Parathyroid adenoma (tissue), 2 donors: Measurements from ENCODE around the gene KLHDC4.

ENCODE experiments used
- H2AFZ ChIP-seq: fragments of 300-600 bp; sonication (generic); one replicate; pipeline ENCODE4 v1.7.0; 2017; ENCODE audit warnings: antibody characterized with exemption, mild to moderate bottlenecking
- H3K27ac ChIP-seq: fragments of 300-600 bp; sonication (generic); one replicate; pipeline ENCODE4 v1.7.0; 2017
- H3K27me3 ChIP-seq: fragments of 300-600 bp; sonication (generic); one replicate; pipeline ENCODE4 v1.7.0; 2017; ENCODE audit warnings: low read length; ENCODE audit not compliant: control insufficient read depth, insufficient read depth
- H3K36me3 ChIP-seq: fragments of 300-600 bp; sonication (generic); one replicate; pipeline ENCODE4 v1.7.0; 2017; ENCODE audit warnings: low read length; ENCODE audit not compliant: control insufficient read depth, insufficient read depth
- H3K4me1 ChIP-seq: fragments of 300-600 bp; sonication (generic); one replicate; pipeline ENCODE4 v1.7.0; 2017; ENCODE audit warnings: control low read depth
- H3K4me2 ChIP-seq: fragments of 300-600 bp; sonication (generic); one replicate; pipeline ENCODE4 v1.7.0; 2017; ENCODE audit warnings: low read length
- H3K4me3 ChIP-seq: fragments of 300-600 bp; sonication (generic); one replicate; pipeline ENCODE4 v1.7.0; 2017; ENCODE audit warnings: low read depth, low read length
- H3K79me2 ChIP-seq: fragments of 300-600 bp; sonication (generic); one replicate; pipeline ENCODE4 v1.7.0; 2017; ENCODE audit warnings: control low read depth
- H3K9ac ChIP-seq: fragments of 300-600 bp; sonication (generic); one replicate; pipeline ENCODE4 v1.7.0; 2017; ENCODE audit warnings: mild to moderate bottlenecking
- H3K9me3 ChIP-seq: fragments of 300-600 bp; sonication (generic); one replicate; pipeline ENCODE4 v1.7.0; 2017; ENCODE audit warnings: low read length; ENCODE audit not compliant: control insufficient read depth
- CTCF ChIP-seq: fragments of 300-600 bp; sonication (generic); IDR thresholded peaks from one replicate; pipeline ENCODE4 v1.7.0; 2017; ENCODE audit warnings: antibody characterized with exemption, mild to moderate bottlenecking
- donor health status: primary hyperparathyroidism.

Gene KLHDC4

GRCh38 chr16:87706278-87707000 is 59.3 kb downstream of the KLHDC4 start:
- no peaks in the 10 kb centered on the region for H3K9me3 ChIP-seq
- H3K36me3 ChIP-seq, result no peaks in the 10 kb centered on the region
- H2AFZ ChIP-seq, result no peak overlapping the region
- H3K4me1 ChIP-seq, result no peaks in the 10 kb centered on the region
- TF ChIP-seq CTCF, result no peak
- no peak overlapping the region for H3K9ac ChIP-seq
- H3K79me2 ChIP-seq, result no peaks in the 10 kb centered on the region
- H3K4me3 ChIP-seq, result no peak overlapping the region
- no peaks in the 10 kb centered on the region for H3K27me3 ChIP-seq
- H3K27ac ChIP-seq, result no peak overlapping the region
- no peak overlapping the region for H3K4me2 ChIP-seq

- H3K79me2 ChIP-seq, result no peaks in the 10 kb centered on the region
- H3K4me3 ChIP-seq, result no peak overlapping the region
- no peaks in the 10 kb centered on the region for H3K9me3 ChIP-seq
- no peaks in the 10 kb centered on the region for H3K4me1 ChIP-seq
- H3K9ac ChIP-seq, result no peak overlapping the region
- no peak for TF ChIP-seq CTCF
- no peak overlapping the region for H2AFZ ChIP-seq
- H3K36me3 ChIP-seq, result no peaks in the 10 kb centered on the region
- no peaks in the 10 kb centered on the region for H3K27me3 ChIP-seq
- H3K27ac ChIP-seq, result no peak overlapping the region
- no peak overlapping the region for H3K4me2 ChIP-seq
Measured at GRCh38 chr16:87705771-87706277, 60.0 kb downstream of the KLHDC4 start.

GRCh38 chr16:87704754-87705353 is 60.9 kb downstream of the KLHDC4 start:
- no peak overlapping the region for H3K4me2 ChIP-seq
- no peaks in the 10 kb centered on the region for H3K4me1 ChIP-seq
- no peak for TF ChIP-seq CTCF
- no peak overlapping the region for H3K9ac ChIP-seq
- no peak overlapping the region for H3K4me3 ChIP-seq
- H3K27me3 ChIP-seq, result no peaks in the 10 kb centered on the region
- no peaks in the 10 kb centered on the region for H3K79me2 ChIP-seq
- H2AFZ ChIP-seq, result no peak overlapping the region
- H3K27ac ChIP-seq, result no peak overlapping the region
- no peaks in the 10 kb centered on the region for H3K36me3 ChIP-seq
- H3K9me3 ChIP-seq, result no peaks in the 10 kb centered on the region

DNA sequence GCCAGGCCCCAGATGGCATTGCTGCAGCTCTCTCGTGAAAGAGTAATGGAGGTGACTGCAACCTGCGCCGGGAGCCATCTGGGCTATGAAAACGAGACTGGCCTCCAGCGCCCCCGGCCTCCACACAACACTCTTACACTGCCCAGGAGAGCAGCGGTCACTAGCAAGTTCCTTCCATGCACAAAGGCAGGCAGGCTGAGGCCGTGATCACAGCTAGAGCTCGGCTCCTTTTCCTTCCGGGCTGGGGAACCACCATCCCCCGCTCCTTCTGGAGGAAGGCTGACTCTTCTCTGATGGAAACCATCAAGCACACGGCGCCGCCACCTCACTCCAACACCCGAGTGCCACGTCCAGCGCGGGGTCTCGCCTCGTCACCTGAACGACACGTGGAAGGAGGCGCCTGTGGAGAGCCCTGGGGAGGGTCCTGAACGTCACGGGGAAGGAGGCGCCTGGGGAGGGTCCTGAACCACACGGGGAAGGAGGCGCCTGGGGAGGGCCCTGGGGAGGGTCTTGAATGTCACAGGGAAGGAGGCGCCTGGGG is 61.9 kb downstream of the KLHDC4 start:
- H3K9ac ChIP-seq, result no peak overlapping the region
- TF ChIP-seq CTCF, result no peak
- no peaks in the 10 kb centered on the region for H3K79me2 ChIP-seq
- H2AFZ ChIP-seq, result no peak overlapping the region
- H3K4me1 ChIP-seq, result no peaks in the 10 kb centered on the region
- H3K4me3 ChIP-seq, result no peak overlapping the region
- H3K27ac ChIP-seq, result no peak overlapping the region
- no peak overlapping the region for H3K4me2 ChIP-seq
- no peaks in the 10 kb centered on the region for H3K36me3 ChIP-seq
- H3K9me3 ChIP-seq, result no peaks in the 10 kb centered on the region
- no peaks in the 10 kb centered on the region for H3K27me3 ChIP-seq
